Fibroblast of mammary gland (primary cell): ENCODE results near the gene DUSP7.
A peak's percentile ranks its signal among the peaks of the same experiment; 100 is the strongest.

ENCODE experiments used
- DNase-seq: peaks from one replicate; pipeline ENCODE4 v3.0.0-alpha.2; 2010; ENCODE audit warnings: low read depth
- H3K4me3 ChIP-seq: 2 replicates; pipeline ENCODE4 v1.5.1; 2011; ENCODE audit warnings: low read depth, mild to moderate bottlenecking, low read length, moderate library complexity; ENCODE audit not compliant: control insufficient read depth
- CTCF ChIP-seq: conservative IDR thresholded peaks from 2 replicates; pipeline ENCODE4 v1.5.1; 2011; ENCODE audit warnings: low read depth, low read length, inconsistent platforms; ENCODE audit not compliant: control insufficient read depth, insufficient read depth

DUSP7 gene

GRCh38 chr3:52054661-52055511 lies 1.5 kb downstream of the DUSP7 start:
- H3K4me3 ChIP-seq, result peak overlapping the region; percentile 86
- peak; percentile 25 for TF ChIP-seq CTCF
- no peak for DNase-seq

GRCh38 chr3:52053307-52054304 lies 2.8 kb downstream of the DUSP7 start:
- H3K4me3 ChIP-seq, result peak overlapping the region; percentile 24
- DNase-seq, result peak; percentile 60

GRCh38 chr3:52052831-52053306 lies 3.5 kb downstream of the DUSP7 start:
- TF ChIP-seq CTCF, result peak; percentile 48
- peak overlapping the region; percentile 24 for H3K4me3 ChIP-seq
- DNase-seq, result peak; percentile 76

More at GRCh38 chr3:52053307-52054304, 2.8 kb downstream of the DUSP7 start:
- TF ChIP-seq CTCF, result peak; percentile 28

- H3K4me3 ChIP-seq, result no peak overlapping the region
- no peak for DNase-seq
- TF ChIP-seq CTCF, result no peak
Measured at GRCh38 chr3:52051444-52051843, 4.9 kb downstream of the DUSP7 start.

GRCh38 chr3:52050571-52050970 lies 5.8 kb downstream of the DUSP7 start:
- no peak for TF ChIP-seq CTCF
- DNase-seq, result no peak
- H3K4me3 ChIP-seq, result no peak overlapping the region

- no peak for DNase-seq
- no peak overlapping the region for H3K4me3 ChIP-seq
Measured at GRCh38 chr3:52049503-52049902, 6.9 kb downstream of the DUSP7 start.

More at GRCh38 chr3:52049503-52049902, 6.9 kb downstream of the DUSP7 start:
- no peak for TF ChIP-seq CTCF
